Fibroblast of villous mesenchyme (primary cell): Measurements from ENCODE around the gene BRD7. TPM values are rescaled to one million over a fixed set of nuclear protein-coding genes. Genes with fewer than 3 reads are reported as not detected.

Source experiments
- DNase-seq: peaks from one replicate; pipeline ENCODE4 v3.0.0-alpha.2; 2010; ENCODE audit warnings: low read depth
- H3K4me3 ChIP-seq: 2 replicates; pipeline ENCODE4 v1.5.1; 2011; ENCODE audit warnings: low read depth, mild to moderate bottlenecking, low read length
- CTCF ChIP-seq: IDR thresholded peaks from 2 replicates; pipeline ENCODE4 v1.5.1; 2012; ENCODE audit warnings: low read depth, mild to moderate bottlenecking, low read length; ENCODE audit not compliant: insufficient read depth
- total RNA-seq: library from RNA; depleted of rRNA; stranded (reverse); fragments of >200 nt; gene quantifications from 2 replicates; pipeline ENCODE4 v1.2.3, GENCODE V29; 2012

Gene BRD7
- total RNA-seq, 1 donor = 31.5 TPM

GRCh38 chr16:50396761-50397535 lies 28.2 kb upstream of the BRD7 start:
- no peak for DNase-seq
- no peak overlapping the region for H3K4me3 ChIP-seq
- TF ChIP-seq CTCF = no peak

GRCh38 chr16:50395763-50396710 lies 27.2 kb upstream of the BRD7 start:
- TF ChIP-seq CTCF = no peak
- no peak overlapping the region for H3K4me3 ChIP-seq
- DNase-seq = no peak

- no peak for TF ChIP-seq CTCF
- DNase-seq = no peak
- no peak overlapping the region for H3K4me3 ChIP-seq
Observed at GRCh38 chr16:50393858-50394802, 25.3 kb upstream of the BRD7 start.

- no peak for TF ChIP-seq CTCF
- no peak for DNase-seq
- no peak overlapping the region for H3K4me3 ChIP-seq
Observed at GRCh38 chr16:50393416-50393815, 24.6 kb upstream of the BRD7 start.

- no peak overlapping the region for H3K4me3 ChIP-seq
- no peak for TF ChIP-seq CTCF
- no peak for DNase-seq
Observed at GRCh38 chr16:50390914-50391716, 22.3 kb upstream of the BRD7 start.
